ENCODE measurements around the gene COPG2. TPM values are rescaled to one million over a fixed set of nuclear protein-coding genes. Genes with fewer than 3 reads are reported as not detected.

Gene COPG2
- total RNA-seq, 1 experiment from 2014 or later = 77.7 TPM

- no peak overlapping the region for H3K27ac ChIP-seq (ENCODE audit: insufficient read length, low read depth, low read length)
- no CpG with 5 or more reads among the region's 3 CpGs for WGBS (ENCODE audit: extremely low coverage, insufficient read length, low lambda C conversion rate)
- Mint-ChIP-seq H3K4me1 (no peaks in the 10 kb centered on the region), H3K27me3 (ENCODE audit: low read depth) (no peaks in the 10 kb centered on the region), H3K27ac (no peak overlapping the region), H3K4me3 (no peak overlapping the region), H3K36me3 (ENCODE audit: insufficient read depth in 1 of 3, low read depth in 3 of 3) (peaks cover 4 to 9% (median 7%) of the 10 kb centered on the region in 3 experiments; a peak in 6 of 7 replicates), H3K9me3 (no peaks in the 10 kb centered on the region; a peak in 1 of 5 replicates)
- no peaks in the 10 kb centered on the region for H3K79me2 ChIP-seq (ENCODE audit: insufficient read depth, low read length)
- no peak overlapping the region for H3T11ph ChIP-seq (ENCODE audit: low read length)
- no peak overlapping the region for H2AK5ac ChIP-seq (ENCODE audit: insufficient read length, low read length)
- H3K27me3 ChIP-seq (ENCODE audit: insufficient read depth, low read length) = no peaks in the 10 kb centered on the region
- H2AFZ ChIP-seq (ENCODE audit: low read length) = no peak overlapping the region
- no peak for DNase-seq
- H2BK5ac ChIP-seq (ENCODE audit: insufficient read length, low read length) = no peak overlapping the region
- no peak overlapping the region for H2BK20ac ChIP-seq (ENCODE audit: low read depth, low read length, poor library complexity, severe bottlenecking)
- H3K18ac ChIP-seq (ENCODE audit: insufficient read length, low read depth, low read length) = no peak overlapping the region
- no peak overlapping the region for H3K56ac ChIP-seq (ENCODE audit: insufficient read length, low read depth, low read length)
- no peaks in the 10 kb centered on the region for H4K20me1 ChIP-seq (ENCODE audit: control insufficient read depth, insufficient read depth, insufficient read length)
- H3K9ac ChIP-seq (ENCODE audit: extremely low read depth, insufficient read length, low read length) = no peak overlapping the region
- no peak overlapping the region for H2BK15ac ChIP-seq (ENCODE audit: low read depth, low read length)
- no peak overlapping the region for H4K91ac ChIP-seq (ENCODE audit: insufficient read length, low read depth, low read length)
- H4K8ac ChIP-seq (replicated peaks; ENCODE audit: insufficient read length, low read depth, low read length) = no peak overlapping the region
- no peak overlapping the region for H2BK12ac ChIP-seq (ENCODE audit: insufficient read length, low read depth, low read length)
- no peak overlapping the region for H4K5ac ChIP-seq (ENCODE audit: insufficient read length, low read depth, low read length)
- no peaks in the 10 kb centered on the region for H3K23me2 ChIP-seq (ENCODE audit: insufficient read length, low read depth, low read length, poor library complexity, severe bottlenecking)
- H3K9me3 ChIP-seq (ENCODE audit: control insufficient read depth, low read depth, low read length) = no peaks in the 10 kb centered on the region
- H3K14ac ChIP-seq (ENCODE audit: insufficient read depth, low read length) = no peak overlapping the region
- no peak for TF ChIP-seq CTCF (conservative IDR thresholded peaks at IDR 0.05)
- no peak overlapping the region for H3K4ac ChIP-seq (ENCODE audit: low read depth, low read length)
- H3K4me1 ChIP-seq (ENCODE audit: insufficient read depth, low read length) = no peaks in the 10 kb centered on the region
- no peak overlapping the region for H3K4me2 ChIP-seq (ENCODE audit: insufficient read depth, insufficient read length, low read length)
- H3K79me1 ChIP-seq (ENCODE audit: insufficient read depth, low read depth, low read length, poor library complexity, severe bottlenecking) = no peaks in the 10 kb centered on the region
- H3K23ac ChIP-seq (ENCODE audit: insufficient read length, low read depth, low read length) = no peak overlapping the region
- no peak overlapping the region for H2BK120ac ChIP-seq (ENCODE audit: low read depth, low read length, poor library complexity, severe bottlenecking)
Observed at GRCh38 chr7:130598056-130598455, 70.5 kb downstream of the COPG2 start.
